H9 (cell line): Measurements from ENCODE around the gene DNER. TPM values are rescaled to one million over a fixed set of nuclear protein-coding genes. Genes with fewer than 3 reads are reported as not detected.

Experiments used
- DNase-seq: peaks from one replicate; pipeline ENCODE4 v3.0.0-alpha.2; 2017
- H2AFZ ChIP-seq: one replicate; pipeline ENCODE4 v1.6.1; 2013; ENCODE audit warnings: mild to moderate bottlenecking, low read length, control low read depth, moderate library complexity
- H2AK5ac ChIP-seq: 2 replicates; pipeline ENCODE4 v1.6.1; 2013; ENCODE audit warnings: low read length, control low read depth, mixed read lengths; ENCODE audit not compliant: insufficient read length
- H2BK120ac ChIP-seq: one replicate; pipeline ENCODE4 v1.6.1; 2013; ENCODE audit warnings: low read depth, mild to moderate bottlenecking, low read length, control low read depth, inconsistent platforms; ENCODE audit not compliant: poor library complexity, severe bottlenecking
- H2BK12ac ChIP-seq: 2 replicates; pipeline ENCODE4 v1.6.1; 2013; ENCODE audit warnings: low read length, control low read depth, mixed read lengths, low read depth; ENCODE audit not compliant: insufficient read length
- H2BK15ac ChIP-seq: 2 replicates; pipeline ENCODE4 v1.6.1; 2013; ENCODE audit warnings: low read depth, low read length, control low read depth
- H2BK20ac ChIP-seq: one replicate; pipeline ENCODE4 v1.6.1; 2013; ENCODE audit warnings: low read depth, mild to moderate bottlenecking, low read length, control low read depth, inconsistent platforms; ENCODE audit not compliant: poor library complexity, severe bottlenecking
- H2BK5ac ChIP-seq: 2 replicates; pipeline ENCODE4 v1.6.1; 2013; ENCODE audit warnings: low read length, control low read depth, mixed read lengths; ENCODE audit not compliant: insufficient read length
- H3K14ac ChIP-seq: 2 replicates; pipeline ENCODE4 v1.6.1; 2013; ENCODE audit warnings: low read length, control low read depth; ENCODE audit not compliant: insufficient read depth
- H3K18ac ChIP-seq: 2 replicates; pipeline ENCODE4 v1.6.1; 2013; ENCODE audit warnings: low read depth, mild to moderate bottlenecking, mixed read lengths, low read length, control low read depth; ENCODE audit not compliant: insufficient read length
- H3K23ac ChIP-seq: 2 replicates; pipeline ENCODE4 v1.6.1; 2013; ENCODE audit warnings: low read length, control low read depth, mixed read lengths, low read depth; ENCODE audit not compliant: insufficient read length
- H3K23me2 ChIP-seq: 2 replicates; pipeline ENCODE4 v1.6.1; 2013; ENCODE audit warnings: low read depth, mild to moderate bottlenecking, mixed read lengths, low read length, control low read depth; ENCODE audit not compliant: insufficient read length, poor library complexity, severe bottlenecking
- H3K27ac ChIP-seq: 2 replicates; pipeline ENCODE4 v1.5.1; 2013; ENCODE audit warnings: low read length, control low read depth, mixed read lengths, low read depth; ENCODE audit not compliant: insufficient read length
- H3K27me3 ChIP-seq: 2 replicates; pipeline ENCODE4 v1.6.1; 2013; ENCODE audit warnings: low read length, control low read depth, inconsistent platforms; ENCODE audit not compliant: insufficient read depth
- H3K4ac ChIP-seq: 2 replicates; pipeline ENCODE4 v1.6.1; 2013; ENCODE audit warnings: low read depth, mild to moderate bottlenecking, control low read depth, inconsistent platforms, low read length, moderate library complexity
- H3K4me1 ChIP-seq: 2 replicates; pipeline ENCODE4 v1.6.1; 2013; ENCODE audit warnings: low read length, control low read depth, inconsistent platforms; ENCODE audit not compliant: insufficient read depth
- H3K4me2 ChIP-seq: 2 replicates; pipeline ENCODE4 v1.6.1; 2013; ENCODE audit warnings: low read length, control low read depth, mixed read lengths; ENCODE audit not compliant: insufficient read length, insufficient read depth
- H3K56ac ChIP-seq: 2 replicates; pipeline ENCODE4 v1.6.1; 2013; ENCODE audit warnings: low read depth, mild to moderate bottlenecking, mixed read lengths, low read length, control low read depth; ENCODE audit not compliant: insufficient read length
- H3K79me1 ChIP-seq: 2 replicates; pipeline ENCODE4 v1.6.1; 2013; ENCODE audit warnings: low read depth, mild to moderate bottlenecking, moderate library complexity, low read length, control low read depth, inconsistent platforms; ENCODE audit not compliant: insufficient read depth, poor library complexity, severe bottlenecking
- H3K79me2 ChIP-seq: 2 replicates; pipeline ENCODE4 v1.6.1; 2013; ENCODE audit warnings: low read length, control low read depth, inconsistent platforms; ENCODE audit not compliant: insufficient read depth
- H3K9ac ChIP-seq: 2 replicates; pipeline ENCODE4 v1.6.1; 2013; ENCODE audit warnings: low read length, control low read depth, mixed read lengths; ENCODE audit not compliant: insufficient read length; ENCODE audit errors: extremely low read depth
- H3K9me3 ChIP-seq: one replicate; pipeline ENCODE4 v1.6.1; 2013; ENCODE audit warnings: low read depth, low read length, inconsistent platforms; ENCODE audit not compliant: control insufficient read depth
- H3T11ph ChIP-seq: one replicate; pipeline ENCODE4 v1.6.1; 2013; ENCODE audit warnings: mild to moderate bottlenecking, low read length, control low read depth, inconsistent platforms
- H4K20me1 ChIP-seq: one replicate; pipeline ENCODE4 v1.6.1; 2013; ENCODE audit not compliant: control insufficient read depth, insufficient read length, insufficient read depth
- H4K5ac ChIP-seq: 2 replicates; pipeline ENCODE4 v1.6.1; 2013; ENCODE audit warnings: low read depth, mild to moderate bottlenecking, mixed read lengths, low read length, control low read depth; ENCODE audit not compliant: insufficient read length
- H4K8ac ChIP-seq: replicated peaks from 2 replicates; pipeline ENCODE4 v1.6.1; 2013; ENCODE audit warnings: low read length, control low read depth, mixed read lengths, low read depth; ENCODE audit not compliant: insufficient read length
- H4K91ac ChIP-seq: 2 replicates; pipeline ENCODE4 v1.6.1; 2013; ENCODE audit warnings: low read depth, mild to moderate bottlenecking, moderate library complexity, mixed read lengths, low read length, control low read depth; ENCODE audit not compliant: insufficient read length
- H3K27ac Mint-ChIP-seq, 3 experiments: 2 replicates in 2 of 3; 3 replicates in 1 of 3; pipeline ENCODE4 v1.8.0; 2020 to 2021; ENCODE audit warnings: mixed read lengths in 3 of 3, mild to moderate bottlenecking in 1 of 3, moderate library complexity in 1 of 3
- H3K27me3 Mint-ChIP-seq: 2 replicates; pipeline ENCODE4 v1.8.0; 2021; ENCODE audit warnings: low read depth, mild to moderate bottlenecking, moderate library complexity, mixed read lengths
- H3K36me3 Mint-ChIP-seq, 3 experiments: 2 replicates in 2 of 3; 3 replicates in 1 of 3; pipeline ENCODE4 v1.8.0; 2020 to 2021; ENCODE audit warnings: low read depth in 3 of 3, mixed read lengths in 3 of 3; ENCODE audit not compliant: insufficient read depth in 1 of 3
- H3K4me1 Mint-ChIP-seq, 2 experiments: 2 replicates each; pipeline ENCODE4 v1.8.0; 2020; ENCODE audit warnings: mixed read lengths in 2 of 2
- H3K4me3 Mint-ChIP-seq, 2 experiments: 2 replicates in 1 of 2; 3 replicates in 1 of 2; pipeline ENCODE4 v1.8.0; 2020 to 2021; ENCODE audit warnings: mild to moderate bottlenecking in 2 of 2, mixed read lengths in 2 of 2, moderate library complexity in 1 of 2
- H3K9me3 Mint-ChIP-seq, 2 experiments: 2 replicates in 1 of 2; 3 replicates in 1 of 2; pipeline ENCODE4 v1.8.0; 2020; ENCODE audit warnings: mild to moderate bottlenecking in 2 of 2, mixed read lengths in 2 of 2, moderate library complexity in 1 of 2
- WGBS: extraction: QIAGEN DNeasy Blood & Tissue Kit; methylation state at CpG from one replicate; pipeline ENCODE4 v1.1.7; 2013; ENCODE audit warnings: missing lambda C conversion rate, low lambda C conversion rate, mixed read lengths; ENCODE audit not compliant: insufficient read length; ENCODE audit errors: extremely low coverage; 5-methylcytosine and 5-hydroxymethylcytosine counted together
- total RNA-seq: library from RNA; stranded (reverse); gene quantifications from 2 replicates; pipeline ENCODE4 v1.2.1, GENCODE V29; 2021
- TF ChIP-seq, protein P1 (sequence below): fragments of 200-600 bp; sonication (generic); conservative IDR thresholded peaks from 3 replicates; pipeline ENCODE4 v1.8.0; 2021; ENCODE audit warnings: antibody characterized with exemption, mild to moderate bottlenecking

The DNER gene
- total RNA-seq, 1 experiment from 2014 or later = 1.0 TPM

DNA sequence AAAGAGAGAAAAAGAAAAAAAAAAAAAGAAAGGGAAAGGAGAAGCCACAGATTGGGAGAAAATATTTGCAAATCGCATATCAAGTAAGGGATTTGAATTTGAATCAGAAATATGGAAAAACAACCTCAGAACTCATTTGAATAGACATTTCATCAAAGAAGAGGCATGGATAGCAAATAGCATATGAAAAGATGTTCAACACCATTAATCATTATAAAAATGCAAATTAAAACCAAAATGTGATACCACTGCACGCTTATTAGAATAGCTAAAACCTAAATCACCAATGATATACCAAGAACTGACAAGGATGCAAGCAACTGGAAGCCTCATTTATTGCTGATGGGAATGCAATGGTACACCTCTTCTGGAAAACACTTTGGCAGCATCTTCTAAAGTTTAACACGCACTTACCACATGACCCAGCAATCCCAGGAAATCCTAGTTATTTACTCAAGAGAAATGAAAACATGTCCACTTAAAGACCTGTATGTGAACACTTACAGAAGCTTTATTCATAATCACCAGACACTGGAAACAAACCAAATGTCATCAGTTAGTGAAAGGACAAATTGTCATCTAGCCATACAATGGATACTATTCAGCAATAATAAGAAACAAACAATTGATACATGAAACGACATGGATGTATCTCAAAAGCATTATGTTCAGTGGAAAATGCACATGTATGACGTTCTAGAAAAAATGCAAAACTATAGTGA lies 10.3 kb downstream of the DNER start:
- H4K8ac ChIP-seq = no peak overlapping the region
- H3K4me3 Mint-ChIP-seq = no peak overlapping the region
- no peaks in the 10 kb centered on the region for H3K23me2 ChIP-seq
- no peaks in the 10 kb centered on the region for H3K27me3 ChIP-seq
- H2BK12ac ChIP-seq = no peak overlapping the region
- no peaks in the 10 kb centered on the region for H3K36me3 Mint-ChIP-seq
- H2BK20ac ChIP-seq = no peak overlapping the region
- no peak overlapping the region for H2AK5ac ChIP-seq
- H3K4me1 Mint-ChIP-seq = no peaks in the 10 kb centered on the region
- no peak overlapping the region for H3K4ac ChIP-seq
- no peak overlapping the region for H3K56ac ChIP-seq
- H3K79me1 ChIP-seq = no peaks in the 10 kb centered on the region
- peaks cover 1% of the 10 kb centered on the region for H3K27me3 Mint-ChIP-seq
- no peaks in the 10 kb centered on the region for H4K20me1 ChIP-seq
- H4K91ac ChIP-seq = no peak overlapping the region
- no peak overlapping the region for H2AFZ ChIP-seq
- TF ChIP-seq, protein P1, sequence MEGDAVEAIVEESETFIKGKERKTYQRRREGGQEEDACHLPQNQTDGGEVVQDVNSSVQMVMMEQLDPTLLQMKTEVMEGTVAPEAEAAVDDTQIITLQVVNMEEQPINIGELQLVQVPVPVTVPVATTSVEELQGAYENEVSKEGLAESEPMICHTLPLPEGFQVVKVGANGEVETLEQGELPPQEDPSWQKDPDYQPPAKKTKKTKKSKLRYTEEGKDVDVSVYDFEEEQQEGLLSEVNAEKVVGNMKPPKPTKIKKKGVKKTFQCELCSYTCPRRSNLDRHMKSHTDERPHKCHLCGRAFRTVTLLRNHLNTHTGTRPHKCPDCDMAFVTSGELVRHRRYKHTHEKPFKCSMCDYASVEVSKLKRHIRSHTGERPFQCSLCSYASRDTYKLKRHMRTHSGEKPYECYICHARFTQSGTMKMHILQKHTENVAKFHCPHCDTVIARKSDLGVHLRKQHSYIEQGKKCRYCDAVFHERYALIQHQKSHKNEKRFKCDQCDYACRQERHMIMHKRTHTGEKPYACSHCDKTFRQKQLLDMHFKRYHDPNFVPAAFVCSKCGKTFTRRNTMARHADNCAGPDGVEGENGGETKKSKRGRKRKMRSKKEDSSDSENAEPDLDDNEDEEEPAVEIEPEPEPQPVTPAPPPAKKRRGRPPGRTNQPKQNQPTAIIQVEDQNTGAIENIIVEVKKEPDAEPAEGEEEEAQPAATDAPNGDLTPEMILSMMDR = no peak
- no peak overlapping the region for H2BK15ac ChIP-seq
- no peak overlapping the region for H3K4me2 ChIP-seq
- no peaks in the 10 kb centered on the region for H3K4me1 ChIP-seq
- no peak overlapping the region for H2BK120ac ChIP-seq
- no peak overlapping the region for H3K18ac ChIP-seq
- H3K14ac ChIP-seq = no peak overlapping the region
- no peaks in the 10 kb centered on the region for H3K9me3 Mint-ChIP-seq
- no peak overlapping the region for H3K27ac ChIP-seq
- H3K23ac ChIP-seq = no peak overlapping the region
- H3K9ac ChIP-seq = no peak overlapping the region
- no peak overlapping the region for H2BK5ac ChIP-seq
- WGBS = no CpG with 5 or more reads among the region's 5 CpGs
- H3K79me2 ChIP-seq = no peaks in the 10 kb centered on the region
- no peak for DNase-seq
- H3K27ac Mint-ChIP-seq = no peak overlapping the region
- no peak overlapping the region for H4K5ac ChIP-seq
- no peaks in the 10 kb centered on the region for H3K9me3 ChIP-seq
- no peak overlapping the region for H3T11ph ChIP-seq
